GM23338 (cell line): Measurements from ENCODE around the gene ST8SIA6. TPM values are rescaled to one million over a fixed set of nuclear protein-coding genes. Genes with fewer than 3 reads are reported as not detected.
A peak's percentile ranks its signal among the peaks of the same experiment; 100 is the strongest.

Source experiments
- ATAC-seq: fragments of 200-7000 bp; cut with Tn5 transposase; 3 replicates; pipeline ENCODE4 v1.9.1; 2020
- DNase-seq: peaks from one replicate; pipeline ENCODE4 v3.0.0-alpha.2; 2015; ENCODE audit warnings: low spot score
- H2AFZ ChIP-seq: fragments of 200-600 bp; sonication (generic); 2 replicates; pipeline ENCODE4 v1.8.0; 2016; ENCODE audit warnings: antibody characterized with exemption, mild to moderate bottlenecking, moderate library complexity
- H3F3A ChIP-seq: fragments of 200-600 bp; sonication (generic); replicated peaks from 2 replicates; pipeline ENCODE4 v1.8.0; 2017; ENCODE audit warnings: antibody characterized with exemption, mixed run types, low read depth
- H3K27ac ChIP-seq: fragments of 200-600 bp; sonication (generic); 2 replicates; pipeline ENCODE4 v1.6.1; 2016; ENCODE audit warnings: low read depth
- H3K27me3 ChIP-seq: fragments of 200-600 bp; sonication (generic); 2 replicates; pipeline ENCODE4 v1.8.0; 2016; ENCODE audit warnings: mild to moderate bottlenecking, mixed run types, moderate library complexity; ENCODE audit not compliant: insufficient read depth
- H3K36me3 ChIP-seq: fragments of 200-600 bp; sonication (generic); 2 replicates; pipeline ENCODE4 v1.8.0; 2016; ENCODE audit warnings: mild to moderate bottlenecking; ENCODE audit not compliant: insufficient read depth
- H3K4me1 ChIP-seq: fragments of 200-600 bp; sonication (generic); 2 replicates; pipeline ENCODE4 v1.8.0; 2016; ENCODE audit warnings: mild to moderate bottlenecking, moderate library complexity; ENCODE audit not compliant: insufficient read depth
- H3K4me2 ChIP-seq: fragments of 200-600 bp; sonication (generic); 2 replicates; pipeline ENCODE4 v1.7.1; 2017; ENCODE audit warnings: mixed run types
- H3K4me3 ChIP-seq: fragments of 200-600 bp; sonication (generic); 2 replicates; pipeline ENCODE4 v1.6.1; 2016; ENCODE audit warnings: mixed run types
- H3K79me2 ChIP-seq: fragments of 200-600 bp; sonication (generic); replicated peaks from 2 replicates; pipeline ENCODE4 v1.8.0; 2017; ENCODE audit warnings: mild to moderate bottlenecking; ENCODE audit not compliant: insufficient read depth
- H3K9me2 ChIP-seq: fragments of 200-600 bp; sonication (generic); 2 replicates; pipeline ENCODE4 v1.8.0; 2017; ENCODE audit not compliant: insufficient read depth
- H4K20me1 ChIP-seq: fragments of 200-600 bp; sonication (generic); replicated peaks from 2 replicates; pipeline ENCODE4 v1.8.0; 2017; ENCODE audit warnings: mild to moderate bottlenecking; ENCODE audit not compliant: insufficient read depth
- H3K27ac Mint-ChIP-seq: 2 replicates; pipeline ENCODE4 v1.8.0; 2020; ENCODE audit warnings: inconsistent platforms, mild to moderate bottlenecking, moderate library complexity, mixed read lengths
- H3K27me3 Mint-ChIP-seq: 3 replicates; pipeline ENCODE4 v1.8.0; 2022; ENCODE audit warnings: low read depth, mild to moderate bottlenecking, moderate library complexity, mixed read lengths, inconsistent platforms; ENCODE audit not compliant: insufficient read depth, poor library complexity
- H3K36me3 Mint-ChIP-seq: 3 replicates; pipeline ENCODE4 v1.8.0; 2021; ENCODE audit warnings: low read depth, mild to moderate bottlenecking, inconsistent platforms, moderate library complexity, mixed read lengths
- H3K4me1 Mint-ChIP-seq: 3 replicates; pipeline ENCODE4 v1.8.0; 2020; ENCODE audit warnings: mild to moderate bottlenecking, inconsistent platforms, mixed read lengths
- H3K4me3 Mint-ChIP-seq: 3 replicates; pipeline ENCODE4 v1.8.0; 2021; ENCODE audit warnings: moderate library complexity, mild to moderate bottlenecking, inconsistent platforms, mixed read lengths
- H3K9me3 Mint-ChIP-seq: 3 replicates; pipeline ENCODE4 v1.8.0; 2020; ENCODE audit warnings: moderate library complexity, mild to moderate bottlenecking, inconsistent platforms, mixed read lengths
- CREB1 ChIP-seq: fragments of 250-450 bp; sonication (Bioruptor Pico); IDR thresholded peaks from 2 replicates; pipeline ENCODE4 v1.5.0; 2020; ENCODE audit warnings: low read depth, mild to moderate bottlenecking, moderate library complexity
- EZH2 ChIP-seq: fragments of 200-600 bp; sonication (generic); IDR thresholded peaks from one replicate; pipeline ENCODE4 v1.8.0; 2017; ENCODE audit warnings: antibody characterized with exemption, mild to moderate bottlenecking, low read depth; ENCODE audit not compliant: unreplicated experiment
- EZH2phosphoT487 ChIP-seq: fragments of 200-600 bp; sonication (generic); IDR thresholded peaks from one replicate; pipeline ENCODE4 v1.8.1; 2018; ENCODE audit warnings: antibody characterized with exemption; ENCODE audit not compliant: unreplicated experiment
- REST ChIP-seq: IDR thresholded peaks from one replicate; pipeline ENCODE4 v1.6.1; 2018; ENCODE audit warnings: antibody characterized with exemption; ENCODE audit not compliant: unreplicated experiment
- ZNF114 ChIP-seq: fragments of 250-450 bp; sonication (Bioruptor Pico); IDR thresholded peaks from 2 replicates; pipeline ENCODE4 v1.5.0; 2020; ENCODE audit warnings: mild to moderate bottlenecking, moderate library complexity
- ZNF331 ChIP-seq: fragments of 250-450 bp; sonication (Bioruptor Pico); IDR thresholded peaks from 2 replicates; pipeline ENCODE4 v1.5.0; 2020; ENCODE audit warnings: low read depth, mild to moderate bottlenecking, moderate library complexity
- polyA plus RNA-seq: library from polyadenylated mRNA; unstranded; fragments of >200 nt; fragmentation: Nextera tagmentation; extraction: Ambion mirVana; gene quantifications from 2 replicates; pipeline ENCODE4 v1.2.1, GENCODE V29; 2016
- total RNA-seq: library from RNA; depleted of rRNA; stranded (reverse); fragments of >200 nt; shearing (Covaris generic); gene quantifications from 2 replicates; pipeline ENCODE4 v1.2.3, GENCODE V29; 2014
- TF ChIP-seq, protein P1 (sequence below), 2 experiments: fragments of 200-600 bp in 1 of 2; sonication (generic) in 1 of 2; conservative IDR thresholded peaks; 2 replicates each; pipeline versions ENCODE4 v1.5.1 to v1.6.1; 2016 to 2017; ENCODE audit warnings: antibody characterized with exemption in 2 of 2, low read depth in 2 of 2, mild to moderate bottlenecking in 2 of 2, moderate library complexity in 1 of 2
- TF ChIP-seq, protein P2 (sequence below): IDR thresholded peaks from 2 replicates; pipeline ENCODE4 v1.6.1; 2016; ENCODE audit warnings: antibody characterized with exemption

Gene ST8SIA6
- total and polyA plus RNA-seq, 2 experiments from 2014 or later, result 1.6 to 2.3 TPM

GRCh38 chr10:17494626-17495260 is 40.3 kb upstream of the ST8SIA6 start (continued):
- TF ChIP-seq REST, result no peak
- TF ChIP-seq, protein P1, sequence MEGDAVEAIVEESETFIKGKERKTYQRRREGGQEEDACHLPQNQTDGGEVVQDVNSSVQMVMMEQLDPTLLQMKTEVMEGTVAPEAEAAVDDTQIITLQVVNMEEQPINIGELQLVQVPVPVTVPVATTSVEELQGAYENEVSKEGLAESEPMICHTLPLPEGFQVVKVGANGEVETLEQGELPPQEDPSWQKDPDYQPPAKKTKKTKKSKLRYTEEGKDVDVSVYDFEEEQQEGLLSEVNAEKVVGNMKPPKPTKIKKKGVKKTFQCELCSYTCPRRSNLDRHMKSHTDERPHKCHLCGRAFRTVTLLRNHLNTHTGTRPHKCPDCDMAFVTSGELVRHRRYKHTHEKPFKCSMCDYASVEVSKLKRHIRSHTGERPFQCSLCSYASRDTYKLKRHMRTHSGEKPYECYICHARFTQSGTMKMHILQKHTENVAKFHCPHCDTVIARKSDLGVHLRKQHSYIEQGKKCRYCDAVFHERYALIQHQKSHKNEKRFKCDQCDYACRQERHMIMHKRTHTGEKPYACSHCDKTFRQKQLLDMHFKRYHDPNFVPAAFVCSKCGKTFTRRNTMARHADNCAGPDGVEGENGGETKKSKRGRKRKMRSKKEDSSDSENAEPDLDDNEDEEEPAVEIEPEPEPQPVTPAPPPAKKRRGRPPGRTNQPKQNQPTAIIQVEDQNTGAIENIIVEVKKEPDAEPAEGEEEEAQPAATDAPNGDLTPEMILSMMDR (conservative IDR thresholded peaks at IDR 0.05; ENCODE audit: low read depth in 2 of 2), result no peak
- no peak for TF ChIP-seq ZNF331 (CRISPR knock-in tag)
- TF ChIP-seq EZH2phosphoT487, result no peak

GRCh38 chr10:17488848-17489247 is 34.5 kb upstream of the ST8SIA6 start:
- Histone ChIP-seq H2AFZ (peak overlapping the region; percentile 40; the same call in 1 of the 2 replicates), H3K4me2 (no peak overlapping the region), H3K9me2 (no peaks in the 10 kb centered on the region), H3K27ac (no peak overlapping the region), H3F3A (no peaks in the 10 kb centered on the region), H3K36me3 (no peaks in the 10 kb centered on the region), H4K20me1 (no peaks in the 10 kb centered on the region), H3K4me1 (no peaks in the 10 kb centered on the region), H3K79me2 (no peaks in the 10 kb centered on the region), H3K27me3 (no peaks in the 10 kb centered on the region), H3K4me3 (no peak overlapping the region)
- Mint-ChIP-seq H3K27ac (no peak overlapping the region), H3K4me1 (no peaks in the 10 kb centered on the region), H3K36me3 (no peaks in the 10 kb centered on the region), H3K4me3 (no peak overlapping the region), H3K27me3 (no peaks in the 10 kb centered on the region), H3K9me3 (no peaks in the 10 kb centered on the region)
- DNase-seq (no peak), ATAC-seq (no peak)
- TF ChIP-seq ZNF114 (no peak), EZH2 (no peak), CREB1 (CRISPR knock-in tag) (no peak), REST (no peak), EZH2phosphoT487 (no peak)
- TF ChIP-seq, protein P2, sequence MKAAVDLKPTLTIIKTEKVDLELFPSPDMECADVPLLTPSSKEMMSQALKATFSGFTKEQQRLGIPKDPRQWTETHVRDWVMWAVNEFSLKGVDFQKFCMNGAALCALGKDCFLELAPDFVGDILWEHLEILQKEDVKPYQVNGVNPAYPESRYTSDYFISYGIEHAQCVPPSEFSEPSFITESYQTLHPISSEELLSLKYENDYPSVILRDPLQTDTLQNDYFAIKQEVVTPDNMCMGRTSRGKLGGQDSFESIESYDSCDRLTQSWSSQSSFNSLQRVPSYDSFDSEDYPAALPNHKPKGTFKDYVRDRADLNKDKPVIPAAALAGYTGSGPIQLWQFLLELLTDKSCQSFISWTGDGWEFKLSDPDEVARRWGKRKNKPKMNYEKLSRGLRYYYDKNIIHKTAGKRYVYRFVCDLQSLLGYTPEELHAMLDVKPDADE, result no peak
